ENCODE results near the gene MROH7.

DNA sequence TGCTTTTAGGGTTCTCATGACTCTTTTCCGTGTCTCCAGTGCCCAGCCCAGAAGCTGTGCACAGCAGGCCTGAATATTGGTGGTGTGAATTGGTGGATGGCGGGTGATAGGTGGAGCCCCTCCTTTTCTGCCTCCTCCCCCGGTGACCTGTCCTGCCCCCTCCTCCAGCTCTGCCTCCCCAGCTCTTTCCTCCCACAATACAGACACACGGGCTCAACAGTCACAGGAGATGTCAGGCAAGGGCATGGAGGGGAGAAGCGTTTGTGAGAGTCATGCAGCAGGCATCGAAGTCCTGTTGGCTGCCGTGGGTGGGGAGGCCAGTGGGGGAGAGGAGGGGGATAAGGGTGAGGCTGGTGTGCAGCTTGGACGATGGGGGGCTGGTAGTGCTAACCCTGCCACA lies 56.8 kb downstream of the MROH7 start:
- TF ChIP-seq, protein P1, sequence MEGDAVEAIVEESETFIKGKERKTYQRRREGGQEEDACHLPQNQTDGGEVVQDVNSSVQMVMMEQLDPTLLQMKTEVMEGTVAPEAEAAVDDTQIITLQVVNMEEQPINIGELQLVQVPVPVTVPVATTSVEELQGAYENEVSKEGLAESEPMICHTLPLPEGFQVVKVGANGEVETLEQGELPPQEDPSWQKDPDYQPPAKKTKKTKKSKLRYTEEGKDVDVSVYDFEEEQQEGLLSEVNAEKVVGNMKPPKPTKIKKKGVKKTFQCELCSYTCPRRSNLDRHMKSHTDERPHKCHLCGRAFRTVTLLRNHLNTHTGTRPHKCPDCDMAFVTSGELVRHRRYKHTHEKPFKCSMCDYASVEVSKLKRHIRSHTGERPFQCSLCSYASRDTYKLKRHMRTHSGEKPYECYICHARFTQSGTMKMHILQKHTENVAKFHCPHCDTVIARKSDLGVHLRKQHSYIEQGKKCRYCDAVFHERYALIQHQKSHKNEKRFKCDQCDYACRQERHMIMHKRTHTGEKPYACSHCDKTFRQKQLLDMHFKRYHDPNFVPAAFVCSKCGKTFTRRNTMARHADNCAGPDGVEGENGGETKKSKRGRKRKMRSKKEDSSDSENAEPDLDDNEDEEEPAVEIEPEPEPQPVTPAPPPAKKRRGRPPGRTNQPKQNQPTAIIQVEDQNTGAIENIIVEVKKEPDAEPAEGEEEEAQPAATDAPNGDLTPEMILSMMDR (conservative IDR thresholded peaks at IDR 0.05; ENCODE audit: low read depth, low read length): no peak
- no peak for TF ChIP-seq EZH2 (IDR thresholded peaks at IDR 0.05; ENCODE audit: low read length, unreplicated experiment)
